CD4-positive, CD25-positive, alpha-beta regulatory T cell (primary cell): ENCODE measurements around the gene PYGB. TPM values are rescaled to one million over a fixed set of nuclear protein-coding genes. Genes with fewer than 3 reads are reported as not detected.

Source experiments
- ATAC-seq, 2 donors: fragments of 150-1000 bp; cut with Tn5 transposase; one replicate each; pipeline ENCODE4 v1.10.0; 2021; ENCODE audit warnings: low read depth in 2 of 2, moderate number of reproducible peaks in 2 of 2, moderate library complexity in 1 of 2
- DNase-seq, 3 donors: peaks; one replicate each; pipeline versions ENCODE4 v3.0.0 to v3.0.0-alpha.2; 2012 to 2022; ENCODE audit warnings: mixed read lengths in 1 of 3
- H3K27ac ChIP-seq: one replicate; pipeline ENCODE4 v1.7.0; 2013; ENCODE audit warnings: mild to moderate bottlenecking, low read length; ENCODE audit not compliant: insufficient read depth, poor library complexity, severe bottlenecking
- H3K27me3 ChIP-seq: one replicate; pipeline ENCODE4 v1.7.0; 2013; ENCODE audit warnings: low read length; ENCODE audit not compliant: control insufficient read depth, insufficient read depth
- H3K36me3 ChIP-seq: one replicate; pipeline ENCODE4 v1.7.0; 2013; ENCODE audit warnings: mild to moderate bottlenecking, low read length, moderate library complexity; ENCODE audit not compliant: control insufficient read depth, insufficient read depth
- H3K4me1 ChIP-seq: 2 replicates; pipeline ENCODE4 v1.7.0; 2013; ENCODE audit warnings: mild to moderate bottlenecking, low read length; ENCODE audit not compliant: insufficient read depth, control insufficient read depth, poor library complexity, severe bottlenecking
- H3K4me3 ChIP-seq: one replicate; pipeline ENCODE4 v1.7.0; 2013; ENCODE audit warnings: low read depth, mild to moderate bottlenecking, low read length, moderate library complexity
- H3K9me3 ChIP-seq, 2 experiments: 1 replicate in 1 of 2; 2 replicates in 1 of 2; pipeline ENCODE4 v1.7.0; 2013; ENCODE audit warnings: low read length in 2 of 2, mild to moderate bottlenecking in 1 of 2, moderate library complexity in 1 of 2; ENCODE audit not compliant: control insufficient read depth in 2 of 2
- H3K27ac Mint-ChIP-seq, 3 donors: one replicate each; pipeline ENCODE4 v1.8.0; 2020 to 2022; ENCODE audit warnings: mild to moderate bottlenecking in 3 of 3, mixed read lengths in 3 of 3, moderate library complexity in 2 of 3
- H3K27me3 Mint-ChIP-seq: one replicate; pipeline ENCODE4 v1.8.0; 2022; ENCODE audit warnings: mild to moderate bottlenecking, mixed read lengths
- H3K36me3 Mint-ChIP-seq: one replicate; pipeline ENCODE4 v1.8.0; 2020; ENCODE audit warnings: mixed read lengths
- H3K4me1 Mint-ChIP-seq, 4 donors: one replicate each; pipeline ENCODE4 v1.8.0; 2020 to 2022; ENCODE audit warnings: mixed read lengths in 4 of 4, mild to moderate bottlenecking in 1 of 4
- H3K4me3 Mint-ChIP-seq, 4 donors: one replicate each; pipeline ENCODE4 v1.8.0; 2020 to 2022; ENCODE audit warnings: mild to moderate bottlenecking in 4 of 4, mixed read lengths in 4 of 4, moderate library complexity in 3 of 4
- H3K9me3 Mint-ChIP-seq, 7 donors: one replicate each; pipeline ENCODE4 v1.8.0; 2020 to 2022; ENCODE audit warnings: mixed read lengths in 7 of 7, mild to moderate bottlenecking in 3 of 7, moderate library complexity in 2 of 7
- polyA plus RNA-seq, 4 donors: library from polyadenylated mRNA; unstranded; fragments of 300-500 nt; fragmentation: Illumina TruSeq; gene quantifications; one replicate each; pipeline ENCODE4 v1.2.3, GENCODE V29; 2021
- total RNA-seq: library from RNA; stranded (reverse); gene quantifications from one replicate; pipeline ENCODE4 v1.2.3, GENCODE V29; 2022

Gene PYGB
- total and polyA plus RNA-seq, 5 donors from 2014 or later = 37.2 to 64.6 (median 45.4) TPM

- Mint-ChIP-seq H3K9me3 (no peaks in the 10 kb centered on the region), H3K4me3 (no peak overlapping the region), H3K36me3 (peaks cover 30% of the 10 kb centered on the region), H3K27me3 (no peaks in the 10 kb centered on the region), H3K27ac (peak overlapping the region in 1 of 3 donors; percentile 84), H3K4me1 (peaks cover 0 to 3% (median under 1%) of the 10 kb centered on the region in 4 donors)
- DNase-seq = no peak
- H3K36me3 ChIP-seq = peaks cover 62% of the 10 kb centered on the region
- H3K27ac ChIP-seq = no peak overlapping the region
- no peak overlapping the region for H3K4me3 ChIP-seq
- no peaks in the 10 kb centered on the region for H3K4me1 ChIP-seq
- H3K9me3 ChIP-seq = no peaks in the 10 kb centered on the region
- H3K27me3 ChIP-seq = no peaks in the 10 kb centered on the region
- no peak for ATAC-seq
These were observed 34.9 kb downstream of the PYGB start for GRCh38 chr20:25282796-25283195.

- no peaks in the 10 kb centered on the region for H3K27me3 ChIP-seq
- H3K36me3 ChIP-seq = peaks cover 65% of the 10 kb centered on the region
- no peaks in the 10 kb centered on the region for H3K9me3 Mint-ChIP-seq
- no peak for ATAC-seq
- no peak for DNase-seq
- no peaks in the 10 kb centered on the region for H3K4me1 ChIP-seq
- no peak overlapping the region for H3K4me3 ChIP-seq
- no peaks in the 10 kb centered on the region for H3K27me3 Mint-ChIP-seq
- H3K27ac Mint-ChIP-seq = no peak overlapping the region
- no peaks in the 10 kb centered on the region for H3K9me3 ChIP-seq
- H3K4me3 Mint-ChIP-seq = no peak overlapping the region
- H3K36me3 Mint-ChIP-seq = peaks cover 30% of the 10 kb centered on the region
- peaks cover 0 to 3% (median under 1%) of the 10 kb centered on the region in 4 donors for H3K4me1 Mint-ChIP-seq
- no peak overlapping the region for H3K27ac ChIP-seq
These were observed 35.5 kb downstream of the PYGB start for GRCh38 chr20:25283221-25283951.

DNA sequence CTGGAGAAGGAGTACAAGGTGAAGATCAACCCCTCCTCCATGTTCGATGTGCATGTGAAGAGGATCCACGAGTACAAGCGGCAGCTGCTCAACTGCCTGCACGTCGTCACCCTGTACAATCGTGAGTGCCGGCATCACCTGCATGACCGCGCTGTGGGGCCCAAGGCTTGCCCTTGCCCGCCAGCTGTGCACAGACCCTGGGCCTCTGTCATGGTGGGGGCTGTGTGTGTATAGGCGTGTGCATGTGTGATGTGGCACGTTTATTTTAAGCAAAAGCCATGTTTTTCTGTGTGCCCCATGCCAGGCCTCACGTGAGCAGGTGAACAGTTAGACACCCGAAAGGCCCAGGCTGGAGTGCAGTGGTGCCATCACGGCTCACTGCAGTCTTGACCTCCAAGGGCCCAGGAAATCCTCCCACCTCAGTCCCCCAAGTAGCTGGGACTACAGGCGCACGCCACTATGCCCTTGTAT lies 36.3 kb downstream of the PYGB start:
- Mint-ChIP-seq H3K27ac (peak overlapping the region in 1 of 3 donors; percentile 42), H3K4me1 (peaks cover 0 to 3% (median under 1%) of the 10 kb centered on the region in 4 donors), H3K36me3 (peaks cover 33% of the 10 kb centered on the region), H3K9me3 (no peaks in the 10 kb centered on the region), H3K27me3 (no peaks in the 10 kb centered on the region), H3K4me3 (no peak overlapping the region)
- DNase-seq (no peak), ATAC-seq (no peak)
- Histone ChIP-seq H3K9me3 (no peaks in the 10 kb centered on the region), H3K4me3 (no peak overlapping the region), H3K4me1 (no peaks in the 10 kb centered on the region), H3K27me3 (no peaks in the 10 kb centered on the region), H3K27ac (no peak overlapping the region), H3K36me3 (peaks cover 71% of the 10 kb centered on the region)

DNA sequence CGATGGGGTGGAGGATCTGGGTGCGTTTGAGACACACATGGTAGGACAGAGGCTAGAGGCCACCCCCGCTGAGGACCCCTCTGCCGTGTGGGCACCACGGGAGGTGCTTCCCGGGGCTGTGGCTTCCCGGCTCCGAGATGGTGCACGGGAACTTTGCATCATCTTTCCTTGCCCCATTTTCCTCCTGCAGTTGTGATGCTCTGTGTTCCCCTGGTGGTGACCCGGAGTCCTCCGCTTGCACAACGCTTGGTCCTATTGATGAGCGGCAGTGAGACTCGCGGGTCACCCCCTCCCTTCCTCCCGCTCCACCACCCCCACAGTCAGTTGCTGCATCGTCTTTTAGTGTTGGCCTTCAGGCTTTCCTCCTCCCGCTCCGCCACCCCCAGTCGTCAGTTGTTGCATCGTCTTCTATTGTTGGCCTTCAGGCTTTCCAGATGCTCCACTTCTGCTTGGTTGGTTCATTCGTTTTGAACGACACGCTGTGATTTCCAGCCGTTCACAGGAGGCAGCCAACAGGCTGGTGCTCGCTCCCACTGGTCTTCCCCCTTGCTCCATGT lies 37.3 kb downstream of the PYGB start:
- Mint-ChIP-seq H3K27ac (peak overlapping the region in 1 of 3 donors; percentile 54), H3K4me1 (peaks cover 0 to 3% (median under 1%) of the 10 kb centered on the region in 4 donors), H3K27me3 (no peaks in the 10 kb centered on the region), H3K4me3 (no peak overlapping the region), H3K36me3 (peaks cover 39% of the 10 kb centered on the region), H3K9me3 (no peaks in the 10 kb centered on the region)
- no peaks in the 10 kb centered on the region for H3K9me3 ChIP-seq
- H3K36me3 ChIP-seq = peaks cover 74% of the 10 kb centered on the region
- H3K4me1 ChIP-seq = no peaks in the 10 kb centered on the region
- DNase-seq = no peak
- no peak overlapping the region for H3K4me3 ChIP-seq
- no peak for ATAC-seq
- H3K27ac ChIP-seq = no peak overlapping the region
- no peaks in the 10 kb centered on the region for H3K27me3 ChIP-seq

GRCh38 chr20:25285856-25286798 lies 38.2 kb downstream of the PYGB start:
- Histone ChIP-seq H3K4me3 (no peak overlapping the region), H3K36me3 (peaks cover 70% of the 10 kb centered on the region), H3K27ac (no peak overlapping the region), H3K4me1 (no peaks in the 10 kb centered on the region), H3K9me3 (no peaks in the 10 kb centered on the region), H3K27me3 (no peaks in the 10 kb centered on the region)
- H3K4me1 Mint-ChIP-seq = peaks cover 0 to 3% (median under 1%) of the 10 kb centered on the region in 4 donors
- no peaks in the 10 kb centered on the region for H3K9me3 Mint-ChIP-seq
- ATAC-seq (no peak), DNase-seq (peak in 1 of 3 donors; percentile 0)
- H3K36me3 Mint-ChIP-seq = peaks cover 39% of the 10 kb centered on the region
- H3K27ac Mint-ChIP-seq = peak overlapping the region in 2 of 3 donors; percentile 51 to 54
- H3K4me3 Mint-ChIP-seq = no peak overlapping the region
- H3K27me3 Mint-ChIP-seq = no peaks in the 10 kb centered on the region

GRCh38 chr20:25286917-25287316 lies 39.0 kb downstream of the PYGB start:
- no peaks in the 10 kb centered on the region for H3K27me3 ChIP-seq
- peaks cover 67% of the 10 kb centered on the region for H3K36me3 ChIP-seq
- ATAC-seq = no peak
- Mint-ChIP-seq H3K4me1 (peaks cover 0 to 3% (median under 1%) of the 10 kb centered on the region in 4 donors), H3K36me3 (peaks cover 39% of the 10 kb centered on the region), H3K27ac (peak overlapping the region in 1 of 3 donors; percentile 12), H3K27me3 (no peaks in the 10 kb centered on the region), H3K9me3 (no peaks in the 10 kb centered on the region), H3K4me3 (no peak overlapping the region)
- H3K4me3 ChIP-seq = no peak overlapping the region
- H3K9me3 ChIP-seq = no peaks in the 10 kb centered on the region
- no peak overlapping the region for H3K27ac ChIP-seq
- H3K4me1 ChIP-seq = no peaks in the 10 kb centered on the region
- no peak for DNase-seq

DNA sequence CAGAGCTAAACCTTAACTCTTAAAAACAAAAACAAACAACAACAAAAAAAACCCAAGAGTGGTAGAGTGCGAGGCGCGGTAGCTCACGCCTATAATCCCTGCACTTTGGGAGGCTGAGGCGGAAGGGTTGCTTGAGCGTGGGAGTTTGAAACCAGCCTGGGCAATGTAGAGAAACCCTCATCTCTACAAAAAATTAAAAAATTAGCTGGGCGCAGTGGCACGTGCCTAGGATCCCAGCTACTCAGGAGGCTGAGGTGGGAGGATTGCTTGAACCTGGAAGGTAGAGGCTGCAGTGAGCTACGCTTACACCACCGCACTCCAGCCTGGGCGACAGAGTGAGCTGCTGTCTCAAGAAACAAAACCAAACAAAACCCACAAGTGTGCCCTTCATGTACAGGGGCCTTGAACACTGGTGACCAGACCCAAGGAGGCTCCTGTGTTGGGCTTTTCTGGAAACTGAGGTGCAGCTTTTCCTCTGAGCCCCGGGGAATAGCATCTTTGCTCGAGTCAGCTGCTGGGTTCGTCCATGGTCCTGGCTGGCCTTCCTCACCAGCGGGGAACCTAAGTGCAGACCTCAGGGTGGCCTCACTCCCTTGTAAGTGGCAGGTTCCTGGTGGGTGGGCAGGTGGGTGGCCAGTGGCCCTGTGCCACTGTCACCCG lies 39.9 kb downstream of the PYGB start:
- H3K4me3 Mint-ChIP-seq = no peak overlapping the region
- no peaks in the 10 kb centered on the region for H3K4me1 ChIP-seq
- H3K27me3 Mint-ChIP-seq = no peaks in the 10 kb centered on the region
- no peaks in the 10 kb centered on the region for H3K27me3 ChIP-seq
- no peak for ATAC-seq
- H3K36me3 ChIP-seq = peaks cover 67% of the 10 kb centered on the region
- DNase-seq = no peak
- H3K27ac Mint-ChIP-seq = peak overlapping the region in 2 of 3 donors; percentile 12 to 31
- no peak overlapping the region for H3K4me3 ChIP-seq
- peaks cover 0 to 3% (median 0%) of the 10 kb centered on the region in 4 donors for H3K4me1 Mint-ChIP-seq
- peaks cover 34% of the 10 kb centered on the region for H3K36me3 Mint-ChIP-seq
- H3K9me3 ChIP-seq = no peaks in the 10 kb centered on the region
- no peak overlapping the region for H3K27ac ChIP-seq
- H3K9me3 Mint-ChIP-seq = no peaks in the 10 kb centered on the region
